HepG2 (cell line): ENCODE results near the gene CREB1. TPM values are rescaled to one million over a fixed set of nuclear protein-coding genes. Genes with fewer than 3 reads are reported as not detected.

Experiments used
- ATAC-seq: fragments of 200-7000 bp; cut with Tn5 transposase; 3 replicates; pipeline ENCODE4 v1.9.1; 2020; ENCODE audit warnings: mild to moderate bottlenecking, moderate library complexity
- BruUV-seq: library from RNA; stranded (reverse); fragments of 400-500 nt; replicated peaks from 2 replicates; lab custom pipeline; 2021; lab: Mats Ljungman, UMichigan
- CTCF ChIA-PET: fragments of 300-600 bp; formaldehyde crosslinking; extraction: SDS; loops from one replicate; lab custom pipeline; 2021; ENCODE audit warnings: low total read pairs, inconsistent platforms, low intra/inter-chr PET ratio; lab: Yijun Ruan, JAX
- POLR2A ChIA-PET: fragments of 350-600 bp; sonication (Branson Sonifier 250); formaldehyde crosslinking; loops from one replicate; lab custom pipeline; 2020; ENCODE audit warnings: antibody characterized with exemption, inconsistent platforms; lab: Yijun Ruan, JAX
- DNase-seq: peaks from one replicate; pipeline ENCODE4 v3.0.0-alpha.2; 2015; ENCODE audit warnings: low spot score
- FAIRE-seq: peaks from 3 replicates; lab custom pipeline; 2011; peaks lifted over from hg19 to GRCh38; lab: Jason Lieb, UNC
- H2AFZ ChIP-seq: one replicate; pipeline ENCODE4 v1.6.1; 2011; ENCODE audit warnings: low read length, inconsistent platforms
- H3K27ac ChIP-seq: fragments of 300-600 bp; 3 replicates; pipeline ENCODE4 v1.8.0; 2011; ENCODE audit warnings: mixed run types, mild to moderate bottlenecking, mixed read lengths, low read length, inconsistent platforms; ENCODE audit not compliant: insufficient read depth; ENCODE audit errors: extremely low read length
- H3K27me3 ChIP-seq, 2 experiments: fragments of 200-600 bp in 1 of 2; 2 replicates in 1 of 2; 3 replicates in 1 of 2; pipeline versions ENCODE4 v1.6.0 to v1.8.0; 2011; ENCODE audit warnings: low read length in 2 of 2, mild to moderate bottlenecking in 2 of 2, moderate library complexity in 2 of 2, inconsistent platforms in 1 of 2; ENCODE audit not compliant: insufficient read depth in 2 of 2, control insufficient read depth in 1 of 2
- H3K36me3 ChIP-seq, 2 experiments: fragments of 200-600 bp in 1 of 2; replicated peaks in 1 of 2; 2 replicates in 1 of 2; 3 replicates in 1 of 2; pipeline versions ENCODE4 v1.5.1 to v1.8.0; 2011; ENCODE audit warnings: low read length in 2 of 2, inconsistent platforms in 1 of 2; ENCODE audit not compliant: insufficient read depth in 2 of 2, control insufficient read depth in 1 of 2
- H3K4me1 ChIP-seq: 2 replicates; pipeline ENCODE4 v1.5.1; 2012; ENCODE audit warnings: low read length, inconsistent platforms; ENCODE audit not compliant: insufficient read depth
- H3K4me2 ChIP-seq: 2 replicates; pipeline ENCODE4 v1.6.0; 2011; ENCODE audit warnings: low read depth, low read length, inconsistent platforms
- H3K4me3 ChIP-seq, 3 experiments: fragments of 200-600 bp in 1 of 3; sonication (generic), shearing (Covaris generic) in 1 of 3; replicated peaks in 1 of 3; 2 replicates each; pipeline ENCODE4 v1.5.1; 2011 to 2016; ENCODE audit warnings: low read length in 3 of 3, inconsistent platforms in 2 of 3, low read depth in 2 of 3, mild to moderate bottlenecking in 2 of 3, control low read depth in 1 of 3, mixed read lengths in 1 of 3; ENCODE audit not compliant: insufficient read depth in 1 of 3
- H3K79me2 ChIP-seq: one replicate; pipeline ENCODE4 v1.6.1; 2011; ENCODE audit warnings: low read length, inconsistent platforms; ENCODE audit not compliant: insufficient read depth
- H3K9ac ChIP-seq: 2 replicates; pipeline ENCODE4 v1.6.0; 2011; ENCODE audit warnings: mild to moderate bottlenecking, low read depth, low read length, inconsistent platforms; ENCODE audit not compliant: insufficient read depth
- H3K9me3 ChIP-seq: 2 replicates; pipeline ENCODE4 v1.5.1; 2012; ENCODE audit warnings: mild to moderate bottlenecking, low read length
- H4K20me1 ChIP-seq: 2 replicates; pipeline ENCODE4 v1.6.0; 2011; ENCODE audit warnings: inconsistent platforms, mild to moderate bottlenecking, low read length, moderate library complexity; ENCODE audit not compliant: insufficient read depth
- ATF7 ChIP-seq, 2 experiments: fragments of 450-650 bp in 1 of 2; sonication (generic) in 1 of 2; formaldehyde crosslinking in 1 of 2; IDR thresholded peaks; 2 replicates each; pipeline versions ENCODE4 v1.4.0 to v1.6.1; 2016 to 2020; ENCODE audit warnings: antibody characterized with exemption in 1 of 2, mild to moderate bottlenecking in 1 of 2, missing genetic modification reagents in 1 of 2
- CCDC6 ChIP-seq: sonication (generic); formaldehyde crosslinking; IDR thresholded peaks from 2 replicates; pipeline ENCODE4 v1.8.1; 2022; ENCODE audit warnings: mild to moderate bottlenecking, missing genetic modification reagents, moderate library complexity
- EP300 ChIP-seq, 3 experiments: sonication (generic) in 1 of 3; formaldehyde crosslinking in 1 of 3; IDR thresholded peaks; 2 replicates each; pipeline versions ENCODE4 v1.5.1 to v1.6.1; 2011 to 2020; ENCODE audit warnings: low read depth in 2 of 3, low read length in 2 of 3, borderline replicate concordance in 1 of 3, improper control_type of control experiment in 1 of 3, mild to moderate bottlenecking in 1 of 3, missing genetic modification reagents in 1 of 3, moderate library complexity in 1 of 3
- NAIF1 ChIP-seq: sonication (generic); formaldehyde crosslinking; IDR thresholded peaks from 2 replicates; pipeline ENCODE4 v1.5.0; 2020; ENCODE audit warnings: mild to moderate bottlenecking, missing genetic modification reagents, borderline replicate concordance
- TBL1XR1 ChIP-seq: fragments of 150-350 bp; IDR thresholded peaks from 2 replicates; pipeline ENCODE4 v1.6.1; 2014; ENCODE audit warnings: borderline replicate concordance, low read length; ENCODE audit not compliant: partially characterized antibody
- WGBS: methylation state at CpG from one replicate; pipeline ENCODE4 v1.1.6; 2017; ENCODE audit warnings: low lambda C conversion rate; 5-methylcytosine and 5-hydroxymethylcytosine counted together
- in situ Hi-C: cut with HindIII; loops from 2 replicates; pipeline ENCODE4 v1.10.0; 2017; ENCODE audit warnings: low pct_unique_long_range_greater_than_20kb; ENCODE audit not compliant: extremely low pct_ligation_motif_present
- intact Hi-C: fragments of 100-400 bp; cut with micrococcal nuclease; formaldehyde crosslinking; loops from one replicate; pipeline ENCODE4 v1.10.0; 2022; ENCODE audit not compliant: unreplicated experiment
- polyA plus RNA-seq, 8 experiments: library from polyadenylated mRNA; depleted of rRNA in 3 of 8; stranded (reverse) in 7 of 8; unstranded in 1 of 8; fragments of >200 nt; fragmentation: Illumina TruSeq in 4 of 8; extraction: Trizol in 4 of 8; gene quantifications; 2 replicates each; pipeline versions ENCODE4 v1.2.1 to v1.2.3, GENCODE V29; 2011 to 2016; ENCODE audit warnings: low read depth in 4 of 8, missing spikeins in 1 of 8, mixed read lengths in 1 of 8; ENCODE audit not compliant: insufficient read depth in 1 of 8
- total RNA-seq, 5 experiments: library from RNA; depleted of rRNA; stranded (reverse); fragments of >200 nt; fragmentation: Illumina TruSeq; extraction: Trizol; gene quantifications; 2 replicates each; pipeline ENCODE4 v1.2.3, GENCODE V29; 2016; ENCODE audit warnings: low read depth in 1 of 5
- TF ChIP-seq, protein P1 (sequence below): sonication (generic); formaldehyde crosslinking; IDR thresholded peaks from 2 replicates; pipeline ENCODE4 v1.5.0; 2020; ENCODE audit warnings: missing genetic modification reagents, mild to moderate bottlenecking, borderline replicate concordance
- TF ChIP-seq, protein P2 (sequence below): IDR thresholded peaks from 2 replicates; pipeline ENCODE4 v1.6.1; 2016; ENCODE audit warnings: missing compliant biosample characterization, missing genetic modification reagents, borderline replicate concordance
- TF ChIP-seq, protein P3 (sequence below): sonication (generic); formaldehyde crosslinking; IDR thresholded peaks from 2 replicates; pipeline ENCODE4 v1.5.1; 2020; ENCODE audit warnings: mild to moderate bottlenecking, missing genetic modification reagents, moderate library complexity
- TF ChIP-seq, protein P4 (sequence below): sonication (generic); formaldehyde crosslinking; IDR thresholded peaks from 2 replicates; pipeline ENCODE4 v1.4.0; 2020; ENCODE audit warnings: missing genetic modification reagents, borderline replicate concordance
- TF ChIP-seq, protein P5 (sequence below): sonication (generic); formaldehyde crosslinking; IDR thresholded peaks from 2 replicates; pipeline ENCODE4 v1.8.0; 2022; ENCODE audit warnings: missing genetic modification reagents, mild to moderate bottlenecking, borderline replicate concordance

Gene CREB1
- total and polyA plus RNA-seq, 2 of the 13 experiments (the other 11 are each of a cell fraction or from before 2014, with no cell fraction given): 51.8 to 51.9 TPM

DNA sequence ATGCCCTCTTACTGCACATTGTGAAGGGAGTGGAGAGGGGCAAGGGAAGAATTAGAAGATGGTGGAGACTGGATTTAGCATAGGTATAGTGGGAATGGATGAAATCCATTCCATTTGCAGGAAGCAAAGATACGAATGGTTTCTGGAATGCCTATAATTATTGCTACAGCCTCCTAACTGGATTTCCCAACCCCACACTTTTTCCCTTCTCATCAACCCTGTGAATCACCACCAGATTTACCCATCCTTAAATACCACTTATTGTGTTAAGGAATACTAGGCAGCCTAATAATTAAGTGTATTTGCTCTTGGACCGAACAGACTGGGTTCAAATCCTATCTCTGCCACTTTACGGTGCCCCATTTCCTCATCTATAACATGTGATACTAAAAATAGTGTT, 39.3 kb upstream of the CREB1 start (continued):
- TF ChIP-seq, protein P1, sequence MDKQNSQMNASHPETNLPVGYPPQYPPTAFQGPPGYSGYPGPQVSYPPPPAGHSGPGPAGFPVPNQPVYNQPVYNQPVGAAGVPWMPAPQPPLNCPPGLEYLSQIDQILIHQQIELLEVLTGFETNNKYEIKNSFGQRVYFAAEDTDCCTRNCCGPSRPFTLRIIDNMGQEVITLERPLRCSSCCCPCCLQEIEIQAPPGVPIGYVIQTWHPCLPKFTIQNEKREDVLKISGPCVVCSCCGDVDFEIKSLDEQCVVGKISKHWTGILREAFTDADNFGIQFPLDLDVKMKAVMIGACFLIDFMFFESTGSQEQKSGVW (CRISPR knock-in tag): no peak

DNA sequence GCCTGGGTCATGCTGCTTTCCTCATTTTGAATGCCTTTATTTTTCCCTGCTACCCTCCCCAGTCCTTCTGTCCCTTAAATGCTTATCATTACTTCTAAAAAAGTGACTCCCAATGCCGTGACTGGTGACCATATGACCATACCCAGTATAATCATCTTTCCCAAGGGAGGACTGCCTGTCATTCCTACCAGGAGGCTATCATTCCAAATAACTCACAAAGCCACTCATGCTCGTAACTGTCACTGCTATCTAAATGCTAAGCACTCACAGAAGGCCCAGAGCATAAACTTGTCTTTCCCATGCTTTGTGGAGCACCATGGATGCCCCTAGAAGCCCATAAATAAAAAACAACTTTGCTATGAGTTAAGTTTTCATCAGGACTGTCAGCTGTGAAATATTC, 38.7 kb upstream of the CREB1 start:
- no peak for FAIRE-seq
- TF ChIP-seq, protein P2, sequence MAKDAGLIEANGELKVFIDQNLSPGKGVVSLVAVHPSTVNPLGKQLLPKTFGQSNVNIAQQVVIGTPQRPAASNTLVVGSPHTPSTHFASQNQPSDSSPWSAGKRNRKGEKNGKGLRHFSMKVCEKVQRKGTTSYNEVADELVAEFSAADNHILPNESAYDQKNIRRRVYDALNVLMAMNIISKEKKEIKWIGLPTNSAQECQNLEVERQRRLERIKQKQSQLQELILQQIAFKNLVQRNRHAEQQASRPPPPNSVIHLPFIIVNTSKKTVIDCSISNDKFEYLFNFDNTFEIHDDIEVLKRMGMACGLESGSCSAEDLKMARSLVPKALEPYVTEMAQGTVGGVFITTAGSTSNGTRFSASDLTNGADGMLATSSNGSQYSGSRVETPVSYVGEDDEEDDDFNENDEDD (CRISPR knock-in tag): no peak
- TF ChIP-seq, protein P3, sequence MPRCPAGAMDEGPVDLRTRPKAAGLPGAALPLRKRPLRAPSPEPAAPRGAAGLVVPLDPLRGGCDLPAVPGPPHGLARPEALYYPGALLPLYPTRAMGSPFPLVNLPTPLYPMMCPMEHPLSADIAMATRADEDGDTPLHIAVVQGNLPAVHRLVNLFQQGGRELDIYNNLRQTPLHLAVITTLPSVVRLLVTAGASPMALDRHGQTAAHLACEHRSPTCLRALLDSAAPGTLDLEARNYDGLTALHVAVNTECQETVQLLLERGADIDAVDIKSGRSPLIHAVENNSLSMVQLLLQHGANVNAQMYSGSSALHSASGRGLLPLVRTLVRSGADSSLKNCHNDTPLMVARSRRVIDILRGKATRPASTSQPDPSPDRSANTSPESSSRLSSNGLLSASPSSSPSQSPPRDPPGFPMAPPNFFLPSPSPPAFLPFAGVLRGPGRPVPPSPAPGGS (CRISPR knock-in tag): no peak
- TF ChIP-seq NAIF1 (CRISPR knock-in tag): no peak
- TF ChIP-seq, protein P4, sequence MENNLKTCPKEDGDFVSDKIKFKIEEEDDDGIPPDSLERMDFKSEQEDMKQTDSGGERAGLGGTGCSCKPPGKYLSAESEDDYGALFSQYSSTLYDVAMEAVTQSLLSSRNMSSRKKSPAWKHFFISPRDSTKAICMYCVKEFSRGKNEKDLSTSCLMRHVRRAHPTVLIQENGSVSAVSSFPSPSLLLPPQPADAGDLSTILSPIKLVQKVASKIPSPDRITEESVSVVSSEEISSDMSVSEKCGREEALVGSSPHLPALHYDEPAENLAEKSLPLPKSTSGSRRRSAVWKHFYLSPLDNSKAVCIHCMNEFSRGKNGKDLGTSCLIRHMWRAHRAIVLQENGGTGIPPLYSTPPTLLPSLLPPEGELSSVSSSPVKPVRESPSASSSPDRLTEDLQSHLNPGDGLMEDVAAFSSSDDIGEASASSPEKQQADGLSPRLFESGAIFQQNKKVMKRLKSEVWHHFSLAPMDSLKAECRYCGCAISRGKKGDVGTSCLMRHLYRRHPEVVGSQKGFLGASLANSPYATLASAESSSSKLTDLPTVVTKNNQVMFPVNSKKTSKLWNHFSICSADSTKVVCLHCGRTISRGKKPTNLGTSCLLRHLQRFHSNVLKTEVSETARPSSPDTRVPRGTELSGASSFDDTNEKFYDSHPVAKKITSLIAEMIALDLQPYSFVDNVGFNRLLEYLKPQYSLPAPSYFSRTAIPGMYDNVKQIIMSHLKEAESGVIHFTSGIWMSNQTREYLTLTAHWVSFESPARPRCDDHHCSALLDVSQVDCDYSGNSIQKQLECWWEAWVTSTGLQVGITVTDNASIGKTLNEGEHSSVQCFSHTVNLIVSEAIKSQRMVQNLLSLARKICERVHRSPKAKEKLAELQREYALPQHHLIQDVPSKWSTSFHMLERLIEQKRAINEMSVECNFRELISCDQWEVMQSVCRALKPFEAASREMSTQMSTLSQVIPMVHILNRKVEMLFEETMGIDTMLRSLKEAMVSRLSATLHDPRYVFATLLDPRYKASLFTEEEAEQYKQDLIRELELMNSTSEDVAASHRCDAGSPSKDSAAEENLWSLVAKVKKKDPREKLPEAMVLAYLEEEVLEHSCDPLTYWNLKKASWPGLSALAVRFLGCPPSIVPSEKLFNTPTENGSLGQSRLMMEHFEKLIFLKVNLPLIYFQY (CRISPR knock-in tag): no peak
- TF ChIP-seq CCDC6: no peak
- no peak for TF ChIP-seq ATF7 (IDR thresholded peaks at IDR 0.05)
- no peak for TF ChIP-seq ATF7 (CRISPR knock-in tag; IDR thresholded peaks at IDR 0.05)
- TF ChIP-seq, protein P5, sequence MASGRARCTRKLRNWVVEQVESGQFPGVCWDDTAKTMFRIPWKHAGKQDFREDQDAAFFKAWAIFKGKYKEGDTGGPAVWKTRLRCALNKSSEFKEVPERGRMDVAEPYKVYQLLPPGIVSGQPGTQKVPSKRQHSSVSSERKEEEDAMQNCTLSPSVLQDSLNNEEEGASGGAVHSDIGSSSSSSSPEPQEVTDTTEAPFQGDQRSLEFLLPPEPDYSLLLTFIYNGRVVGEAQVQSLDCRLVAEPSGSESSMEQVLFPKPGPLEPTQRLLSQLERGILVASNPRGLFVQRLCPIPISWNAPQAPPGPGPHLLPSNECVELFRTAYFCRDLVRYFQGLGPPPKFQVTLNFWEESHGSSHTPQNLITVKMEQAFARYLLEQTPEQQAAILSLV (CRISPR knock-in tag): no peak
- no peak for TF ChIP-seq EP300 (IDR thresholded peaks at IDR 0.05; ENCODE audit: low read depth in 2 of 2, low read length in 2 of 2)
- TF ChIP-seq EP300 (CRISPR knock-in tag; IDR thresholded peaks at IDR 0.05; ENCODE audit: borderline replicate concordance): no peak
- no peak for TF ChIP-seq TBL1XR1

More for the DNA sequence above, 38.7 kb upstream of the CREB1 start:
- no peak overlapping the region for H3K27ac ChIP-seq
- 45% methylated on average over 2 of the region's 2 CpGs for WGBS
- H3K4me2 ChIP-seq: no peak overlapping the region
- intact Hi-C loops: no loop called here
- H3K9me3 ChIP-seq: no peaks in the 10 kb centered on the region
- DNase-seq (no peak), ATAC-seq (no peak)
- ChIA-PET POLR2A (no interaction called here), CTCF (no interaction called here)
- H4K20me1 ChIP-seq: no peaks in the 10 kb centered on the region
- in situ Hi-C loops: no loop called here
- no peaks in the 10 kb centered on the region for H3K36me3 ChIP-seq
- H3K4me1 ChIP-seq: no peaks in the 10 kb centered on the region
- BruUV-seq: no TSS peak
- no peak overlapping the region for H3K4me3 ChIP-seq
- no peak overlapping the region for H2AFZ ChIP-seq
- no peak overlapping the region for H3K9ac ChIP-seq
- H3K27me3 ChIP-seq: peaks cover 0 to 2% of the 10 kb centered on the region in 2 experiments; a peak in 1 of 5 replicates
- H3K79me2 ChIP-seq: no peaks in the 10 kb centered on the region
